ENCODE data around the gene SUV39H2. TPM values are rescaled to one million over a fixed set of nuclear protein-coding genes. Genes with fewer than 3 reads are reported as not detected.
A peak's percentile ranks its signal among the peaks of the same experiment; 100 is the strongest.

The SUV39H2 gene
- polyA plus RNA-seq, 1 donor from 2014 or later = 19.4 TPM

- H3K9me2 ChIP-seq (ENCODE audit: insufficient read depth, low read length) = no peaks in the 10 kb centered on the region
- H2AFZ ChIP-seq (ENCODE audit: low read depth, low read length) = no peak overlapping the region
- H3K4me2 ChIP-seq (ENCODE audit: low read length) = peak overlapping the region; percentile 63
- H3K4me3 ChIP-seq (ENCODE audit: low read length) = peak overlapping the region; percentile 96
- H3K9me3 ChIP-seq (ENCODE audit: low read length) = no peaks in the 10 kb centered on the region
- peak overlapping the region; percentile 94 for H3K9ac ChIP-seq (ENCODE audit: low read length)
- no peaks in the 10 kb centered on the region for H4K20me1 ChIP-seq (ENCODE audit: insufficient read depth)
- H3K36me3 ChIP-seq (ENCODE audit: insufficient read depth, low read length) = peaks cover 11% of the 10 kb centered on the region
- no peak for TF ChIP-seq SMC3 (conservative IDR thresholded peaks at IDR 0.05; ENCODE audit: poor library complexity)
- H3K79me2 ChIP-seq (replicated peaks; ENCODE audit: insufficient read depth, low read length) = peaks cover 17% of the 10 kb centered on the region
- no peaks in the 10 kb centered on the region for H3K27me3 ChIP-seq (ENCODE audit: insufficient read depth, low read depth, low read length)
- H3K27ac ChIP-seq (ENCODE audit: low read length) = peak overlapping the region; percentile 98
- peaks cover 7% of the 10 kb centered on the region for H3F3A ChIP-seq (ENCODE audit: insufficient read depth, low read length, poor library complexity, severe bottlenecking)
Measured at GRCh38 chr10:14839305-14839695, 39.4 kb upstream of the SUV39H2 start.

DNA sequence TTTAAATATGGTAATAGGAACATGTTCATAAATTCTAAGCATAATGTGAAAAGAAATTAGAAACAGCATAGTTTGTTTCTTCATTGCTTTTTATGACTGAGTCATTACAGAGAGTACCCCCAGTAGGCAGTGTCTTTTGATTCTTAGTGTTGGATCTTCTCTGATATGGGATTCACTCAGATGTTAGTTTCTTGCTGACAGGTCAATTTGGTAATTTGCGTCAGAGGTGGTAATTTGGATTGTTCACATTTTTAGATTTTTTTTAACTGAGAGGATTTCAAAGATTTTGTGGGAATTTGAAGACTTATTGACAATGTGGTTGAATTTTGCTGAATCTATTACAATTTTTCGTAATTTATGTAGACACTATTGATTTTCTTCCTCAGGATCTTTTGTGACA, 38.5 kb upstream of the SUV39H2 start:
- no peak overlapping the region for H3K27ac ChIP-seq (ENCODE audit: low read length)
- peaks cover 7% of the 10 kb centered on the region for H3F3A ChIP-seq (ENCODE audit: insufficient read depth, low read length, poor library complexity, severe bottlenecking)
- peaks cover 11% of the 10 kb centered on the region for H3K36me3 ChIP-seq (ENCODE audit: insufficient read depth, low read length)
- no peaks in the 10 kb centered on the region for H4K20me1 ChIP-seq (ENCODE audit: insufficient read depth)
- no peaks in the 10 kb centered on the region for H3K9me3 ChIP-seq (ENCODE audit: low read length)
- peaks cover 17% of the 10 kb centered on the region for H3K79me2 ChIP-seq (replicated peaks; ENCODE audit: insufficient read depth, low read length)
- H3K27me3 ChIP-seq (ENCODE audit: insufficient read depth, low read depth, low read length) = no peaks in the 10 kb centered on the region
- H3K4me3 ChIP-seq (ENCODE audit: low read length) = no peak overlapping the region
- no peak overlapping the region for H2AFZ ChIP-seq (ENCODE audit: low read depth, low read length)
- TF ChIP-seq REST (IDR thresholded peaks at IDR 0.05; ENCODE audit: borderline replicate concordance) = no peak
- TF ChIP-seq CTCF (IDR thresholded peaks at IDR 0.05; ENCODE audit: poor library complexity, severe bottlenecking) = no peak
- no peak for TF ChIP-seq MXI1 (conservative IDR thresholded peaks at IDR 0.05; ENCODE audit: poor library complexity, severe bottlenecking)
- TF ChIP-seq POLR2AphosphoS5 (IDR thresholded peaks at IDR 0.05) = no peak
- TF ChIP-seq EZH2 (IDR thresholded peaks at IDR 0.05; ENCODE audit: borderline replicate concordance, insufficient read depth, low read length, poor library complexity, severe bottlenecking) = no peak
- no peak for TF ChIP-seq RAD21 (conservative IDR thresholded peaks at IDR 0.05)
- TF ChIP-seq TAF1 (IDR thresholded peaks at IDR 0.05; ENCODE audit: low read depth) = no peak
- no peak for TF ChIP-seq EP300 (conservative IDR thresholded peaks at IDR 0.05; ENCODE audit: poor library complexity, severe bottlenecking)
- no peak overlapping the region for H3K4me2 ChIP-seq (ENCODE audit: low read length)
- H3K9ac ChIP-seq (ENCODE audit: low read length) = no peak overlapping the region
- no peaks in the 10 kb centered on the region for H3K9me2 ChIP-seq (ENCODE audit: insufficient read depth, low read length)

Measured in neural cell (in vitro differentiated cells).